GM18511 (cell line): ENCODE data around the gene SP140L.
A peak's percentile ranks its signal among the peaks of the same experiment; 100 is the strongest.
"Not testable (repeated sequence)": the region's sequence is repeated elsewhere in the genome, so short reads cannot be mapped to it uniquely, and the experiment has no call there.

Experiments
- ATAC-seq: cut with Tn5 transposase; IDR thresholded peaks from one replicate; pipeline ENCODE4 v1.9.1; 2021; ENCODE audit warnings: mild to moderate bottlenecking, moderate library complexity; ENCODE audit not compliant: unreplicated experiment

Gene SP140L

GRCh38 chr2:230417436-230417835 is 90.4 kb downstream of the SP140L start:
- ATAC-seq, result no peak

DNA sequence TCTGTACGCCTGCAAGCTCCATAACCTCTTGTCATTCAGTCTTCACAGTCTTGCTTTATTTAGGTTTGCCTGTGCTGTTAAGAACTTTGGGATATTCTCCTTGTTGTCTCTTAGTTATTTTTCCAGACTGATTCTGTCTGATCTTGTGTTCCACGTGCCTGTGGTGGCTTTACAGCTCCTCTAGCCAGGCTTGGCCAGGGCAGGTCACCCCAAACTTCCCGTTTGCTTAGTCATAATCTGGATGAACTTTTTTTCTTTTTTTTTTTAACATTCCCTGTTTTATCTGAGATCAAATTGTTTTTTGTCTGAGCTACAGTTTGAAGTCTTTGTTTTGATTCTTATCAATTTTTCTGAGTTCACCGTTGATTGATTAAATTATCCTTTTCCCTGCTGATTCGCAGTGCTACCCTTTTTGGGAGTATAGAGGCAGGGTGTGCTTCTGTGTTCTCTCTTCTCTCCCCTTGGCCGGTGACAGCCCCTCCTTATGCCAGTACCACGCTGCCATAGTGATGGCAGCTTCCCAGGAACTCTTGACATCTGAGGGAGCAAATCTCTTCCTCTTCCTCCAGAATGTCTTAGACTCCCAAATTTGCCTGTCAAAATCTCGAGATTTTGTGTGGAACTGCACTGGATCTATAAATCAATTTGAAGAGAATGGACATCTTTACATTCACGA is 91.5 kb downstream of the SP140L start:
- no peak for ATAC-seq

DNA sequence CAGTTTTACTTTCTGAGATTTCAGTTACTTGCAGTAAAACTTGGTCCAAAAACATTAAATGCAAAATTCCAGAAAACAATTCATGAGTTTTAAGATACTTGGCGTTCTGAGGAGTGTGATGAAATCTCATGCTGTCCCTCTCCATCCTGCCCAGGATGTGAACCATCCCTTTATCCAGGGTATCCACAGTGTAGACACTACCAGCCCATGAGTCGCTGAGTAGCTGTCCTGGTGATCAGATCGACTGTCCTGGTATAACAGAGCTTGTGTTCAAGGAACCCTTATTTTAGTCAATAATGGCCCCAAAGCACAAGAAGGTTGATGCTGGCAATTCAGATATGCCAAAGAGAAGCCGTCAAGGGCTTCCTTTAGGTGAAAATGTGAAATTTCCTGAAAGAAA is 92.2 kb downstream of the SP140L start:
- ATAC-seq, result no peak

GRCh38 chr2:230422149-230422548 is 95.2 kb downstream of the SP140L start:
- no peak for ATAC-seq

DNA sequence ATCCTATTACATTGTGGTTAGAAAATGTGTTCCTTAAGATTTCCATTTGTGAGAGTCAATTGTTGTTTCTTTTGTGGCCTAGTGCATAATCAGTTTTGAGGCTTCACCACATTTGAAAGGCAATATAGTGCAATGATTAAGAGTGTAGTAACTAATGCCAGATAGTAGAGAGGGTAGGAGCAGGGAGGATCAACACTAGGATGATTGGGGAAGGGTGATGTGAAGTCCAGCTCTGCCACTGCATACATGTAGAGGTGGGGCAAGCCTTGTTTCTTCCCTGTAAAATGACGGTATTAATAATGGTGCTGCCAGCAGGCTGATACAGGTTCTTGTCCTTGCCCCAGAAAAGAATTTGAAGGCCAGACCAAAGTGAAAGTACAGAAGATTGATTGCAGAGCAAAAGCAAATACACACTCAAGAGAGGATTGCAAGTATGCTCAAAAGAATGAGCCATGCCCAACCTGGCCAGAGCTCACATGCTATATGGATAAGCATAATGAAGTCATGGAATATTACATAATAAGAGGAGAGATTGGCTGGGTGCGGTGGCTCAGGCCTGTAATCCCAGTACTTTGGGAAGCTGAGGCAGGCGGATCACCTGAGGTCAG is 97.0 kb downstream of the SP140L start:
- no peak for ATAC-seq

- ATAC-seq, result no peak
Measured at GRCh38 chr2:230425377-230425776, 98.4 kb downstream of the SP140L start.

GRCh38 chr2:230429513-230429912 is 102.5 kb downstream of the SP140L start:
- ATAC-seq, result no peak

DNA sequence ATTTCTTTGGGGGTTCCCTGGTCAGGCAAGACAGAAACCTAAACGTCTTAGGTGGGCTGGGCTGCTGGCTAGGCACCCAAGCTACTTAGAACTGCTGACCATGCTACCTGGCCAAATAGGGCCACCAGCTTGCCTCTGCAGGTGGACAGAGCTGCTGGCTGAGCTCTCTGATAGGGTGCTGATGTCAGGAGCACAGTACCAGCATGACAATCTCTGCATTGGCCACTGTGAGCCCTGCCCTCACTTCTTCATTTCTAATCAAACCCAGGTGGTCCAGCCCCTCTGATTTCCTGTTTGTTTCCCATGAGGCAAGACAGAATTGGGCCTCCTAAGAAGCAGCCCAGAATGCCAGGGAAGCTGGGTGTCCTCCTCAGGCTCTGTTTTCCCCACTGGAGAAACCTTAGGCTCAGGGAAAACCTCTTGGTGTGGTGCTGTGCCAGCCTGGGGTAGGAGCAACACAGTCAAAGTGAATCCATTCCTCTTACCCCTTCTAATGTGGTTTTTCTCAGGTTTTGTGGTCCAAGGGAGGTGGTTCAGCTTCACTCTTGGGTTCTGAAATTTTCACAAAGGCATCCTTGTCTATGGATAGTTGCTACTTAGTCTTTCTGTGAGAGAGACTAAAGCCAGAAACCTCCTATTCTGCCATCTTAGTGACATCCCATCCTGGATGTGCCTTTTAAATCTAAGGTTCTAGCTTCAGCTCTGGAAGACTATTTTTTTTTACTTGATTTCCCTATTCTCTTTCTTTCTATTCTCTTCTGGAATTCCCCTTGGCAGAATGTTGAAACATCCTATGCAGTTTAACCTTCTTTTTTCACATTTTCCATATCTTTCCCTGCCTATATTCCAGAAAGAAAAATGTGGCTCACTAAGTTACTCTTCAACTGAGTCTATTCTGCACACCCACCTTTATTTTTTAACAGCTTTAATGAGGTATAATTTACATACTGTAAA is 104.2 kb downstream of the SP140L start:
- peak; percentile 65 for ATAC-seq

- ATAC-seq, result no peak
Measured at GRCh38 chr2:230434677-230435324, 107.8 kb downstream of the SP140L start.

- no peak for ATAC-seq
Measured at GRCh38 chr2:230435431-230435830, 108.4 kb downstream of the SP140L start.

DNA sequence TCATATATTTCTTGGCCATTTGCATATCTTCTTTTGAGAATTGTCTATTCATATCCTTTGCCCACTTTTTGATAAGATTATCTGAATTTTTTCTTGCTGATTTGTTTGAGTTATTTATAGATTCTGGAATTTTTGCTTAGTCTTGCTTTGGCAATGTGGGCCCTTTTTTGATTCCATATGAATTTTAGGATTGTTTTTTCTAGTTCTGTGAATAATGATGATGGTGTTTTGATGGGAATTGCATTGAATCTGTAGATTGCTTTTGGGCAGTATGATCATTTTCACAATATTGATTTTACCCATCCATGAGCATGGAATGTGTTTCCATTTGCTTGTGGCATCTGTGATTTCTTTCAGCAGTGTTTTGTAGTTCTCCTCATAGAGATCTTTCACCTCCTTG is 112.1 kb downstream of the SP140L start:
- ATAC-seq, result not testable (repeated sequence)

- ATAC-seq, result peak; percentile 66
Measured at GRCh38 chr2:230439590-230439989, 112.6 kb downstream of the SP140L start.

DNA sequence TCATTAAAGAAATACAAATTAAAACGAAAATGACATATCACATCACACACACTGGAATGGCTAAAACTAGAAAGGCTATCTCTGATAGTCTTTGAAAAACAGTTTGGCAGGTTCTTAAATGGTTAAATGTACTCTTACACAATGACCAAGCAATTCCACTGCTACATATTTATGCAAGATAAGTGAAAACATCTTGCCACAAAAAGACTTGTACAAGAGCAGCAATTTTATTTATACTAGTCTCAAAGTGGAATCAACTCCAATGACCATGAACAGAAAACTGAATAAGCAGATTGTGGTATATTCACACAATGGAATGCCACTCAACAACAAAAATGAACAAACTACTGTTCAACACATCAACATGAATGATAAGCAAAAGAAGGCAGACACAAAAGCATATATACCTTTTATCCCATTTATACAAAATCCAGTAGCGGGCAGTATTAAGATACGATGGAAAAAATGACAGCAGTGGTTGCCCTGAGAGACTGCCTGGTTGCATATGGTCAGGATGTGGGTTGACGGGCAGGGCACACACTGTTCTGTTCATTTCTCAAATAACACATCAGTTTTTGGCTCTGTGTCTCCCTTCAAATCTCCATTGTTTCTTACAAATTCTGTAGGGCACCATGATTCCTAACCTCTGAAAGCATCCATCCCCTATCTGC is 114.4 kb downstream of the SP140L start:
- peak; percentile 82 for ATAC-seq

DNA sequence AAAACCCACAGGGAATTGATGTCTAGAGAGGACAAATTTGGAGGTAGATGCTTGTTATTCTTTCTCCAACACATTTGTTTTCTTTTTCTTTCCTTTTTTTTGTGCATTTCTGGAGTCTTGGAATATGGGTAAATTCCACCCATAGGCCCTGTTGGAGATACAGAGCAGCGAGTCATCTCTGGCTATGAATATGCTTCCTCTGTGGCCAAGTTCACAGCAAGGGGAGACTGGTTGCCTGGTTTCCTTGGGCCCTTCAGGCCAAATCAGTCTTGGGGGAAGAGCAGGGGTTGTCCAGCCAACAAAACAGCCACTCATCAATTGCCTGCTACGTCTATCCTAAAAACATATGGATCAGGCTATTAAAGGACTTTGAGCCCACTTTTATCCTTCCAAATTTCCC is 116.5 kb downstream of the SP140L start:
- no peak for ATAC-seq

DNA sequence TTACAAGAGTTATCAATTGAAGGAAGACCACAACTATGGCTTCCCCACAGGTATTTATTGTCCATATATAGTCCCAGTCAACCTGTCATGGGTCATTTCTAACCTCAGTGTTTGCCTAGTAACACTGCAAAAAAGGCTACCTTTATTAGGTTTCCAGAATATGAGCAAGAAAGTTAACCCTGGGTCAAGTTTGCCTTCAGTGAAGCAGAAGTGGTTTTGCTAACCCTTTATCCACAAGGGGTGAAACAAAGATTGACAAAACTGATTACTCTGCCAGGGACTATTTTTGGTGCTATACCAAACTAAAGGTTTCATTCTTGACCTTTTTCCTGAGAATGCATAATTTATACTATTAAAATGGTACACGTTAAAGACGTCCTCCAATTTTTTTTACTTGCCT is 117.8 kb downstream of the SP140L start:
- ATAC-seq, result no peak

DNA sequence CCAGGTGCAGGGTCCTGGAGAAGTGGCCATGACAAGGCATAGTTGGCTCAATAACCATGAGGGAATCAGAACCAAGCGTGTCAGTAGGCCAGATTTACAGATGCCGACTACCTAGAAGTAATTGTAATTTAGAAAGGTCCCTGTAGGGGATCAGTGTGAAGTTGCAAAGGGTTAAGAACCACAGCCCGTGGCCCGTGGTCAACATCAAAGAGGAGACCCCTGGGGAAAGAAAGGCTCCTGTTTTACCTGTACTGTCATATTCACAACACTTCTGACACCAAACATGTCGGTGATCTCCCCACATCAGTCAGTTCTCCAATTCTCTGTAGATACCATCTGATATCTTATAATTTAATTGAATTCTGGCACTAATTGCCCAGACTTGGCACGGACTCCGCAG is 120.0 kb downstream of the SP140L start:
- ATAC-seq, result no peak

DNA sequence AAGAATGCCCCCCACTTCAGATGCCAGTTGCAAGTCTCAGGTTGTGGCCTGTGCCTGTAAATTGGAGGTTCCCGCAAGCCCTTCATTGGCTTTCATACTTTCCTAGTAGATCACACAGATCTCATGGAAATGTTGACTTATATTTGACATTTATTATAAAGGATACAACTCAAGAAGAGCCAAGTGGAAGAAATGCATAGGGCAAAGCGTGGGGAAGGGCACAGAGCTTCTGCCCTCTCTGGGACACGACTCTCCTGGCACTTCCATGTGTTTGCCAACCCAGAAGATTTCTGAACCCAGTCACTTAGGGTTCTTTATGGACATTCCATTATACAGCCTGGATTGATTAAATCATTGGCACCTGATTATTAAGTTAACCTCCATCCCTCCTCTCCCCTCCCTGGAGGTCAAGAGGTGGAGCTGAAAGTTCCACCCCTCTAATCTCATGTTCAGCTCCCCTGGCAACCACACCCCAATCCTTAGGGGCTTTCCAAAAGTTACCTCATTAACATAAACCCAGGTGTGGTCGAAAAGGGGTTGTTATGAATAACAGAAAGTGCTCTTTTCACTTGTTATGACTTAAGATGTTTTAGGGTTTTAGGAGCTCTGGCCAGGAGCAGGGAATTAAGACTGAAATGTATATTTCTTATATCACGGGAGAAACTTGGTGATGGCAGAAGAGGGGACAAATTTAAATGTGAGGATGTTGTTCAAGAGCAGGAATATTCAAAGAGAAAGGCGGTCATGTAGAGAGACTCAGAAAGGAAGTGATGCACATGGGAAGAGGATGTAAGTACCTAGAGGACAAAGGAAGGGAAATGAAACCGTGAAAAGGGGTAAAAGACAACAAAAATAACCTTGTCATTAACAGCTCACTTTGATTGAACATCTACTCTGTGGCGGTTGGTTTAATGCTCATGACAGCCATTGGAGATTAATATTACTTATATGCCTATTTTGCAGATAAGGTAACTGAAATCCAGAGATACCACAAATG is 120.8 kb downstream of the SP140L start:
- ATAC-seq, result peak; percentile 88

DNA sequence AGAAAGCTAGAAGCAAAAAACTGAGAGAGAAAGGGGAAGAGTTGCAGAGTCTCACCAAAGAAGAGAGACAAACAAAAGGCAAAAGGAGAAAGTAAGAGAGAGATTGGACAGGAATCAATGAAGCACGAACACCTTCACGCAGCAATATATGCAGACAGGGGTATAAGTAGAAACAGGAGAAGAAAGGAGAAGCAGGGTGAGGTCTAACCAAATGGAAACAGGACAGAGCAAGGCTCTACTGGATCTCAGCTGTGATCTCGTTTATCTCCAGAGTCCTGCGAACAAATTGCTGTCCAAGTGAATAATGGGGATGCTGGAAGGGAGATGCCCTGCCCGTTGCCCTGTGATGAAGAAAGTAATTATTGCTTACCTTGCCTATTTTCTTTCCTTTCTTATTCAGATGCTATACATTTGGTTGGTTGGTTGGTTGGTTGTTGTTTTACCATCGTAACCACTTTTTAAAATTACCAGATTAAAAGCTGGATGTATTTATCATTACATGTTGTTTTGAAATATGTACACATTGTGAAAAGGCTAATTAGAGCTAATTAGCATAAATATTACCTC is 123.0 kb downstream of the SP140L start:
- ATAC-seq, result no peak

- ATAC-seq, result no peak
Measured at GRCh38 chr2:230453006-230453405, 126.0 kb downstream of the SP140L start.
